Measurements from ENCODE around the gene CDC7.

GRCh38 chr1:91498035-91498434, 2.6 kb upstream of the CDC7 start:
- no peak for TF ChIP-seq POLR2A (IDR thresholded peaks at IDR 0.05)
- no peak for TF ChIP-seq CTCF (IDR thresholded peaks at IDR 0.05)
